Measurements from ENCODE around the gene CIB2. TPM values are rescaled to one million over a fixed set of nuclear protein-coding genes. Genes with fewer than 3 reads are reported as not detected.

The CIB2 gene
- polyA plus RNA-seq, 1 donor from 2014 or later = 32.4 TPM

DNA sequence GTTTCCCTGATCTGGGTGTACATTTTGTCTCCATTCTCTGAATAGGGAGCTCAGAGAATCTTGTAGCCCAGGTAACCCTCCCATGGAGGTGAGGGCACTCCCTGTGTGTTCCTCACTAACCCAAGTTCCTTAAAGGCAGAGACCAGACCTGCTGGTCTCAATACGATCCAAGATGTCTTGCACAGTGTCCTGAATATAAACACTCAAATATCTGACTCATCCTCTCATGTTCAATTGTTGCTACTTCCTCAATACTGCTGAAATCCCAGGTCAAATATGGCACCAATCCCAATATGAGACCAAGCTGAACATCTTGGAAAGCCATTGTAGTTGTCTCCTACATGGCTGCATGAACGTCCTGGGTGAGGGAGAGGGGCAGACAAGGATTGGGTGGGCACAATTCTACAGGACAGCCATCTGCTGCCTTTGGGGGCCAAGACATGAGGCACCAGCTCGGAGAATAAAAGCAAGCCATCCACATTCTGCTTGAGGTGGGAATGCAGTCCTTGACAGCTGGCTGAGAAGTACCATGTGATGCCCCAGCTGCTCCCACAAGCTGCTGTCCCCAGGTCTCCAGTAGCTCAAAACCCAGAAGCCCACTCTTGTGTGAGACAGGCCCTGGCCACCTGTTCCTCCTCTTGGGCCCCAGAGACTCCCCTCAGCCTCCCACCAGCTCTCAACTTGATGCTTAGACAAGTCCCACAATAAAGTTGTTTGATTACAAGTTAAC, 72.0 kb downstream of the CIB2 start:
- H3K27ac ChIP-seq (ENCODE audit: low read length) = no peak overlapping the region
- H3K79me2 ChIP-seq (replicated peaks; ENCODE audit: insufficient read depth, low read length) = peaks cover 8% of the 10 kb centered on the region
- TF ChIP-seq, protein P1, sequence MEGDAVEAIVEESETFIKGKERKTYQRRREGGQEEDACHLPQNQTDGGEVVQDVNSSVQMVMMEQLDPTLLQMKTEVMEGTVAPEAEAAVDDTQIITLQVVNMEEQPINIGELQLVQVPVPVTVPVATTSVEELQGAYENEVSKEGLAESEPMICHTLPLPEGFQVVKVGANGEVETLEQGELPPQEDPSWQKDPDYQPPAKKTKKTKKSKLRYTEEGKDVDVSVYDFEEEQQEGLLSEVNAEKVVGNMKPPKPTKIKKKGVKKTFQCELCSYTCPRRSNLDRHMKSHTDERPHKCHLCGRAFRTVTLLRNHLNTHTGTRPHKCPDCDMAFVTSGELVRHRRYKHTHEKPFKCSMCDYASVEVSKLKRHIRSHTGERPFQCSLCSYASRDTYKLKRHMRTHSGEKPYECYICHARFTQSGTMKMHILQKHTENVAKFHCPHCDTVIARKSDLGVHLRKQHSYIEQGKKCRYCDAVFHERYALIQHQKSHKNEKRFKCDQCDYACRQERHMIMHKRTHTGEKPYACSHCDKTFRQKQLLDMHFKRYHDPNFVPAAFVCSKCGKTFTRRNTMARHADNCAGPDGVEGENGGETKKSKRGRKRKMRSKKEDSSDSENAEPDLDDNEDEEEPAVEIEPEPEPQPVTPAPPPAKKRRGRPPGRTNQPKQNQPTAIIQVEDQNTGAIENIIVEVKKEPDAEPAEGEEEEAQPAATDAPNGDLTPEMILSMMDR (IDR thresholded peaks at IDR 0.05; ENCODE audit: poor library complexity, severe bottlenecking) = no peak
- no peak for TF ChIP-seq RAD21 (conservative IDR thresholded peaks at IDR 0.05)
- H3K9ac ChIP-seq (ENCODE audit: low read length) = no peak overlapping the region
- no peak overlapping the region for H3K4me2 ChIP-seq (ENCODE audit: low read length)
- H3K9me3 ChIP-seq (ENCODE audit: low read length) = no peaks in the 10 kb centered on the region
- H2AFZ ChIP-seq (ENCODE audit: low read depth, low read length) = no peak overlapping the region
- no peaks in the 10 kb centered on the region for H3K9me2 ChIP-seq (ENCODE audit: insufficient read depth, low read length)
- H3F3A ChIP-seq (ENCODE audit: insufficient read depth, low read length, poor library complexity, severe bottlenecking) = no peaks in the 10 kb centered on the region
- no peaks in the 10 kb centered on the region for H3K36me3 ChIP-seq (ENCODE audit: insufficient read depth, low read length)
- H3K27me3 ChIP-seq (ENCODE audit: insufficient read depth, low read depth, low read length) = no peaks in the 10 kb centered on the region
- no peaks in the 10 kb centered on the region for H4K20me1 ChIP-seq (ENCODE audit: insufficient read depth)
- no peak overlapping the region for H3K4me3 ChIP-seq (ENCODE audit: low read length)

DNA sequence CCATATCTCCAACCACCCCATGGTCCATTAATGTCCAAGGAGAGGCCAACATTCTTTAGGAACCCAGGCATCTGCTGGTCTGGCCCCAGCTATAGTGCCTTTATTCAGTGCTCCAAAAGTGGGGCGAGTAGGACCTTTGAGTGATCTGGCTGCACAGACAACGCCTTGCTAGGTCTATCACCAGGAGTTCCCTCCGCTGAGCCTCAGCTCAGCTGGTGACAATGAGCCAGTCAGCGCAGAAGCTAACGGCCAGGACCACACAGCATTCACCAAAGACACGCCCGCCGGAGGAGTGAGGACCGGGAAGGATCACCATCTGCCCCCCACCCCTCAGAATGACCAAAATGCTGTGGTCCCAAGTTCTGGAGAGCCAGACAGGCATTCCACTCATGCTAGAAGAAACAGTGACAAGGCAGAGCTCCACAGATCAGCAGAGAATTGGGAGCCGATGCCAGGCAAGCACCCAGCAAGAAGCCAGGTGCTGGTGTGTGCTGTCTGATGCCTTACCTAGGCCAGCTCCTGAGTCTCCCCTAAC, 72.8 kb downstream of the CIB2 start:
- Histone ChIP-seq H3K4me2 (ENCODE audit: low read length) (no peak overlapping the region), H3F3A (ENCODE audit: insufficient read depth, low read length, poor library complexity, severe bottlenecking) (no peaks in the 10 kb centered on the region), H3K9ac (ENCODE audit: low read length) (no peak overlapping the region), H3K79me2 (replicated peaks; ENCODE audit: insufficient read depth, low read length) (peaks cover 7% of the 10 kb centered on the region), H3K27ac (ENCODE audit: low read length) (no peak overlapping the region), H2AFZ (ENCODE audit: low read depth, low read length) (no peak overlapping the region), H4K20me1 (ENCODE audit: insufficient read depth) (no peaks in the 10 kb centered on the region), H3K4me3 (ENCODE audit: low read length) (no peak overlapping the region), H3K9me3 (ENCODE audit: low read length) (no peaks in the 10 kb centered on the region), H3K9me2 (ENCODE audit: insufficient read depth, low read length) (no peaks in the 10 kb centered on the region), H3K27me3 (ENCODE audit: insufficient read depth, low read depth, low read length) (no peaks in the 10 kb centered on the region), H3K36me3 (ENCODE audit: insufficient read depth, low read length) (no peaks in the 10 kb centered on the region)
- no peak for TF ChIP-seq RAD21 (conservative IDR thresholded peaks at IDR 0.05)
- no peak for TF ChIP-seq SMC3 (conservative IDR thresholded peaks at IDR 0.05; ENCODE audit: poor library complexity)
- TF ChIP-seq, protein P1 (IDR thresholded peaks at IDR 0.05; ENCODE audit: poor library complexity, severe bottlenecking) = no peak
- TF ChIP-seq POLR2AphosphoS5 (IDR thresholded peaks at IDR 0.05) = no peak
- TF ChIP-seq TAF1 (IDR thresholded peaks at IDR 0.05; ENCODE audit: low read depth) = no peak
- no peak for TF ChIP-seq MXI1 (conservative IDR thresholded peaks at IDR 0.05; ENCODE audit: poor library complexity, severe bottlenecking)
- no peak for TF ChIP-seq EP300 (conservative IDR thresholded peaks at IDR 0.05; ENCODE audit: poor library complexity, severe bottlenecking)
- TF ChIP-seq, protein P2, sequence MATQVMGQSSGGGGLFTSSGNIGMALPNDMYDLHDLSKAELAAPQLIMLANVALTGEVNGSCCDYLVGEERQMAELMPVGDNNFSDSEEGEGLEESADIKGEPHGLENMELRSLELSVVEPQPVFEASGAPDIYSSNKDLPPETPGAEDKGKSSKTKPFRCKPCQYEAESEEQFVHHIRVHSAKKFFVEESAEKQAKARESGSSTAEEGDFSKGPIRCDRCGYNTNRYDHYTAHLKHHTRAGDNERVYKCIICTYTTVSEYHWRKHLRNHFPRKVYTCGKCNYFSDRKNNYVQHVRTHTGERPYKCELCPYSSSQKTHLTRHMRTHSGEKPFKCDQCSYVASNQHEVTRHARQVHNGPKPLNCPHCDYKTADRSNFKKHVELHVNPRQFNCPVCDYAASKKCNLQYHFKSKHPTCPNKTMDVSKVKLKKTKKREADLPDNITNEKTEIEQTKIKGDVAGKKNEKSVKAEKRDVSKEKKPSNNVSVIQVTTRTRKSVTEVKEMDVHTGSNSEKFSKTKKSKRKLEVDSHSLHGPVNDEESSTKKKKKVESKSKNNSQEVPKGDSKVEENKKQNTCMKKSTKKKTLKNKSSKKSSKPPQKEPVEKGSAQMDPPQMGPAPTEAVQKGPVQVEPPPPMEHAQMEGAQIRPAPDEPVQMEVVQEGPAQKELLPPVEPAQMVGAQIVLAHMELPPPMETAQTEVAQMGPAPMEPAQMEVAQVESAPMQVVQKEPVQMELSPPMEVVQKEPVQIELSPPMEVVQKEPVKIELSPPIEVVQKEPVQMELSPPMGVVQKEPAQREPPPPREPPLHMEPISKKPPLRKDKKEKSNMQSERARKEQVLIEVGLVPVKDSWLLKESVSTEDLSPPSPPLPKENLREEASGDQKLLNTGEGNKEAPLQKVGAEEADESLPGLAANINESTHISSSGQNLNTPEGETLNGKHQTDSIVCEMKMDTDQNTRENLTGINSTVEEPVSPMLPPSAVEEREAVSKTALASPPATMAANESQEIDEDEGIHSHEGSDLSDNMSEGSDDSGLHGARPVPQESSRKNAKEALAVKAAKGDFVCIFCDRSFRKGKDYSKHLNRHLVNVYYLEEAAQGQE (IDR thresholded peaks at IDR 0.05; ENCODE audit: borderline replicate concordance) = no peak
- TF ChIP-seq EZH2 (IDR thresholded peaks at IDR 0.05; ENCODE audit: borderline replicate concordance, insufficient read depth, low read length, poor library complexity, severe bottlenecking) = no peak

Measured in neural cell (in vitro differentiated cells).